GM10266 (cell line): Measurements from ENCODE around the gene ZPBP2.

Source experiments
- DNase-seq: peaks from one replicate; pipeline ENCODE4 v3.0.0; 2012; ENCODE audit errors: extremely low spot score
- CTCF ChIP-seq: IDR thresholded peaks from 2 replicates; pipeline ENCODE4 v1.5.1; 2012; ENCODE audit warnings: mild to moderate bottlenecking, low read depth; ENCODE audit not compliant: control insufficient read depth, insufficient read depth; ENCODE audit errors: missing control alignments

The ZPBP2 gene

GRCh38 chr17:39826334-39826733, 41.7 kb upstream of the ZPBP2 start:
- no peak for DNase-seq
- no peak for TF ChIP-seq CTCF

- DNase-seq: no peak
These were observed 39.6 kb upstream of the ZPBP2 start for GRCh38 chr17:39828443-39828842.

GRCh38 chr17:39831588-39831987, 36.4 kb upstream of the ZPBP2 start:
- no peak for TF ChIP-seq CTCF
- no peak for DNase-seq

More at GRCh38 chr17:39828443-39828842, 39.6 kb upstream of the ZPBP2 start:
- TF ChIP-seq CTCF: no peak

GRCh38 chr17:39834017-39834416, 34.0 kb upstream of the ZPBP2 start:
- no peak for TF ChIP-seq CTCF
- no peak for DNase-seq

- TF ChIP-seq CTCF: no peak
- DNase-seq: no peak
These were observed 32.8 kb upstream of the ZPBP2 start for GRCh38 chr17:39835038-39835786.

- no peak for DNase-seq
- no peak for TF ChIP-seq CTCF
These were observed 31.9 kb upstream of the ZPBP2 start for GRCh38 chr17:39836117-39836516.

- no peak for DNase-seq
- TF ChIP-seq CTCF: no peak
These were observed 29.9 kb upstream of the ZPBP2 start for GRCh38 chr17:39838057-39838456.
